ENCODE results near the gene PFDN2.

- TF ChIP-seq POLR2A (IDR thresholded peaks at IDR 0.05) (no peak), CTCF (IDR thresholded peaks at IDR 0.05 in 8 of 11, conservative IDR thresholded peaks at IDR 0.05 in 3 of 11) (no peak)
Observed at GRCh38 chr1:161074676-161075368, 43.0 kb downstream of the PFDN2 start.
